ENCODE data around the gene F2RL2. TPM values are rescaled to one million over a fixed set of nuclear protein-coding genes. Genes with fewer than 3 reads are reported as not detected.
"Not testable (repeated sequence)": the region's sequence is repeated elsewhere in the genome, so short reads cannot be mapped to it uniquely, and the experiment has no call there.

F2RL2 gene
- total RNA-seq, 4 donors from 2014 or later, result 0.87 to 2.4 TPM; not detected in 2

DNA sequence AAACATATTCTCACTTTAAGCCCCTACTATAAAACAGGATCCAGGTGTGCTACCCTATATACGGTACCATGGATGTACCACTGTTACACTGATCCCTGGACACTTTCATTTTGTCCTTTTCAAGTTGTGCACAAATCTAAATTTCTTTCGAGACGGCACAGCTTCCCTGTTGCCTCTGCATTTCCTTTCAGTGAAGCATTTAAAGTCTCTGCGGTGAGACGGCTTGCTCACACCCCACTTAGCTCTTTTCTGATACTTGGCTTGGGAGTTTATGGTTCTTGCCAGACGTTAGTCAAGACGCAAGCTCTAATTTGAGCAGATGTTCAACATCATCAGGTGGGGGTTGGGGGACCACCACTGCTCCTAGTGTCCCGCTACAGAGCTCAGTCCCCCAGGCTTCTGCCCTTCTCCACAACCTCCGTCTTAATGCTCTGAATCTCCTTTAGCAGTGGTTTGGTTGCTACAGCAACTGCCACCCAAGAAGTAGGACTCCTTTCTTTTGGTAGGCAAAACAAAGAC, 15.8 kb downstream of the F2RL2 start:
- Histone ChIP-seq H3K4me3 (no peak overlapping the region), H3K36me3 (no peaks in the 10 kb centered on the region), H3K4me1 (peaks cover 0 to 11% (median 0%) of the 10 kb centered on the region in 4 donors), H3K27ac (no peak overlapping the region), H3K27me3 (no peaks in the 10 kb centered on the region), H3K9me3 (no peaks in the 10 kb centered on the region)
- TF ChIP-seq EP300 (IDR thresholded peaks at IDR 0.05) (no peak), POLR2A (IDR thresholded peaks at IDR 0.05) (no peak)
- TF ChIP-seq, protein P1, sequence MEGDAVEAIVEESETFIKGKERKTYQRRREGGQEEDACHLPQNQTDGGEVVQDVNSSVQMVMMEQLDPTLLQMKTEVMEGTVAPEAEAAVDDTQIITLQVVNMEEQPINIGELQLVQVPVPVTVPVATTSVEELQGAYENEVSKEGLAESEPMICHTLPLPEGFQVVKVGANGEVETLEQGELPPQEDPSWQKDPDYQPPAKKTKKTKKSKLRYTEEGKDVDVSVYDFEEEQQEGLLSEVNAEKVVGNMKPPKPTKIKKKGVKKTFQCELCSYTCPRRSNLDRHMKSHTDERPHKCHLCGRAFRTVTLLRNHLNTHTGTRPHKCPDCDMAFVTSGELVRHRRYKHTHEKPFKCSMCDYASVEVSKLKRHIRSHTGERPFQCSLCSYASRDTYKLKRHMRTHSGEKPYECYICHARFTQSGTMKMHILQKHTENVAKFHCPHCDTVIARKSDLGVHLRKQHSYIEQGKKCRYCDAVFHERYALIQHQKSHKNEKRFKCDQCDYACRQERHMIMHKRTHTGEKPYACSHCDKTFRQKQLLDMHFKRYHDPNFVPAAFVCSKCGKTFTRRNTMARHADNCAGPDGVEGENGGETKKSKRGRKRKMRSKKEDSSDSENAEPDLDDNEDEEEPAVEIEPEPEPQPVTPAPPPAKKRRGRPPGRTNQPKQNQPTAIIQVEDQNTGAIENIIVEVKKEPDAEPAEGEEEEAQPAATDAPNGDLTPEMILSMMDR (IDR thresholded peaks at IDR 0.05), result no peak
- DNase-seq (ENCODE audit: low spot score in 2 of 2), result no peak
- WGBS, 2 donors, result 52 to 53% methylated on average over 9 of the region's 9 CpGs

DNA sequence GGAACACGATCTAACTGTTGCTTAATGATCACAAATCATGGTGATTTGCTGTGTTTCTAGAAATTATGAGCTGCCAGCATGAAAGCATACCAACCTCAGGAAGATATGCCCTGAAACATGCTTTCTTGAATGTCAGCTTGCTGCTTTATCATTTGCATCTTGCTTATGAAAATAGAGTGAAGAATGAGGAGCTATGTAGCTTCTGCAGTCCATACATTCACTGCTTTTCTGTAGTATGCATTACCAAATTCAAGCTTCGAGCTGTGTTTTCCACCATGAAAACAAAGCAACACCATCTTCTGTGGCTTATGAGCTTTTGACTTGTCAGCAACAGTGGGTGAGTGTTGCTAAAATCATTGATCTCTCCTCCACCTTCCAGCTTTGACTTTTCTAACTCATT, 16.5 kb downstream of the F2RL2 start:
- DNase-seq (ENCODE audit: low spot score in 2 of 2), result no peak
- H3K9me3 ChIP-seq, result no peaks in the 10 kb centered on the region
- no peaks in the 10 kb centered on the region for H3K36me3 ChIP-seq
- H3K4me3 ChIP-seq, result no peak overlapping the region
- peaks cover 0 to 14% (median 0%) of the 10 kb centered on the region in 4 donors for H3K4me1 ChIP-seq
- TF ChIP-seq POLR2A (IDR thresholded peaks at IDR 0.05) (no peak), EP300 (IDR thresholded peaks at IDR 0.05) (no peak)
- TF ChIP-seq, protein P1 (IDR thresholded peaks at IDR 0.05), result no peak
- H3K27ac ChIP-seq, result no peak overlapping the region
- WGBS, 2 donors, result 90 to 95% methylated on average over 2 of the region's 2 CpGs
- no peaks in the 10 kb centered on the region for H3K27me3 ChIP-seq

DNA sequence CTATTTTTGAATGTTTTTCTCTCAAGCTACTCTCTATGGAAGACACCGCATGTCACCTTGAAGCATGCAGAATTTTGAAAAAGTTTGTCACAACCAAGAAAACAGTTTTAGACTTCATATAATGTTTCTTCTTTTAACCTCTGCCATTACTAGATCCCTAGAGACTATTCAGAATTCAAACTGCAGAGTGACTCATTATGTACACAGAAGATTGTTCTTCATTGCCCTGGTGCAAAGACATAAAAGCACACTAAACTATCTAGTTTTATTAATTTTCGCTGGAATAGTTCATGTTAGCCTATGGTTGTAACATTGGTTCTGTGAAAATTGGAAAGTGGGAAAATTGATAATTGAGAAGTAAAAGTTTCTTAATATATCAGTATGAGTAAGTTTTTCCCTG, 18.4 kb downstream of the F2RL2 start:
- 69% methylated on average over 2 of the region's 2 CpGs for WGBS, 2 donors
- H3K36me3 ChIP-seq, result no peaks in the 10 kb centered on the region
- H3K27ac ChIP-seq, result no peak overlapping the region
- H3K27me3 ChIP-seq, result no peaks in the 10 kb centered on the region
- no peak for TF ChIP-seq POLR2A (IDR thresholded peaks at IDR 0.05)
- no peak for TF ChIP-seq EP300 (IDR thresholded peaks at IDR 0.05)
- TF ChIP-seq, protein P1 (IDR thresholded peaks at IDR 0.05), result no peak
- peaks cover 0 to 16% (median 0%) of the 10 kb centered on the region in 4 donors for H3K4me1 ChIP-seq
- no peaks in the 10 kb centered on the region for H3K9me3 ChIP-seq
- no peak overlapping the region for H3K4me3 ChIP-seq
- DNase-seq (ENCODE audit: low spot score in 2 of 2), result no peak

DNA sequence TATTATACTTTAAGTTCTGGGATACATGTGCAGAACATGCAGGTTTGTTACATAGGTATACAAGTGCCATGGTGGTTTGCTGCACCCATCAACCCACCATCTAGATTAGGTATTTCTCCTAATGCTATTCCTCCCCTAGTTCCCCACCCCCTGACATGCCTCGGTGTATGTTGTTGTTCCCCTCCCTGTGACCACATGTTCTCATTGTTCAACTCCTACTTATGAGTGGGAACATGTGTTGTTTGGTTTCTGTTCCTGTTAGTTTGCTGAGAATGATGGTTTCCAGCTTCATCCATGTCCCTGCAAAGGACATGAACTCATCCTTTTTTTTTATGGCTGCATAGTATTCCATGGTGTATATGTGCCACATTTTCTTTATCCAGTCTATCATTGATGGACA, 19.2 kb downstream of the F2RL2 start:
- DNase-seq (ENCODE audit: low spot score in 2 of 2); H3K36me3 ChIP-seq; H3K4me3 ChIP-seq; H3K27me3 ChIP-seq; H3K9me3 ChIP-seq; H3K27ac ChIP-seq: not testable (repeated sequence)
- H3K4me1 ChIP-seq, result peaks cover 0 to 16% (median 0%) of the 10 kb centered on the region in 4 donors
- 50 to 59% methylated on average over 1 of the region's 1 CpG for WGBS, 2 donors

DNA sequence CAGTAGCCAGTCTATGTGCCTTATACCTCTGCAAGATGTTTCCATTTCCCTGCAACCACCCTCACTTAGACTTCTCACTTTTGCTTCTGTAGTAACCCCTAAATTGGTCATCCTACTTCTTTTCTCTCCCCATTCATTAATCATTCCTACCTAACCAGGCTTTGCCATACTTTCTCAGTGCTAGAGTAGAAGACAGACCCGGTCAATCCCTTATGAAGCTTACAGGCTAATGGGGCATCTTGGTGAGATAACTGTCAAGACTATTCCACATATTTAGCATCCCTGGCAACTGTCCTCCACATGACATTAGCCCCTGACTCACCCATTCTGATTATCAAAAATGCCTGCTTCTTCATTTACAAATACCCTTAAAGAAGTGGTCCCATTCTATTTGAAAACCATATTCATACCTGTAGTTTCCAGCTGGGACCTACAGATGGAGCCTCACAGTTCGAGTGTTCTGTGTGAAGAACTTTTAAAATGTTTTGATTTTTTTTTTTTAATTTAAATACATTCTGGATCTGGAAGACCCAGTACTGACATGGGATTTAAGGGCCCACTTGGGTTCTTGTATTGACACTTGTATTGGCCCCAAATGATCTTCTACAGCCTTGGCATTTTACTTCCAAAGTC, 21.0 kb downstream of the F2RL2 start:
- Histone ChIP-seq H3K27me3 (no peaks in the 10 kb centered on the region), H3K27ac (no peak overlapping the region), H3K4me1 (peaks cover 0 to 8% (median 0%) of the 10 kb centered on the region in 4 donors), H3K4me3 (no peak overlapping the region), H3K36me3 (peaks cover 0 to 3% (median 0%) of the 10 kb centered on the region in 3 donors), H3K9me3 (no peaks in the 10 kb centered on the region)
- 75 to 84% methylated on average over 2 of the region's 2 CpGs for WGBS, 2 donors
- no peak for DNase-seq (ENCODE audit: low spot score in 2 of 2)
- TF ChIP-seq, protein P1 (IDR thresholded peaks at IDR 0.05), result no peak
- TF ChIP-seq POLR2A (IDR thresholded peaks at IDR 0.05) (no peak), EP300 (IDR thresholded peaks at IDR 0.05) (no peak)

Measured in tibial nerve (tissue), 4 donors.